Measurements from ENCODE around the gene SYTL2. TPM values are rescaled to one million over a fixed set of nuclear protein-coding genes. Genes with fewer than 3 reads are reported as not detected.

SYTL2 gene
- polyA plus RNA-seq, 1 of the 3 experiments (the other 2 are of a cell fraction) = 36.0 TPM

DNA sequence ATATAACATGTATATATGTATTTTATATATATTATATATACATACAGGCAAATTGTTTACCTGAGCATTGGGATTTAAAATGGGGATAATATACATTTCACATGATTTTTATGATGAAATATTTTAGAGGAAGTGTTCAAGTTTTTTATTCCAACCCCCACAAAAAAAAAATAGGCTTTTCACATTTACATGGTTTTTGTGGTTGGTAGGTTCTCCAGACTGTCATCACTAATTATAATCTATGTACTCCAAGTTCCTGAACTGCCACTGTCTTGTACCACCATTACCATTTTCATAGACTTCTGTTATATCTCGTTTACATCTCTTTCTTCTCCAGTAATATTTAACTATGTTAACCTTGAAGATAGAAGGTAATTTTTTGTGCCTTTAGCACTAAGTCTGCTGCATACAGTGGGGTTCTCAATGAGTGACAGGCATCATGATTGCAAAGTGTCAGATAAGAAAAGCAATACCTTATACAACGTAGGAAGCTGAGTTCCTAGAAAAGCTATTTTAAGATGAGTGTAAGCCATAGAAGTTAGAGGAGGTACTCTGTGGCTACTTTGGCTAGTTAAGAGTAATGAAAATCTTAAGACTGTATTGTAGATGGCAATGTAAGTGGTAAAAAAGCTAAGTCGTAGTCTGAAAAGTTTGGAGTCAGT lies 158.0 kb downstream of the SYTL2 start:
- Histone ChIP-seq H3K27ac (ENCODE audit: low read depth in 2 of 2, low read length in 1 of 2) (no peak overlapping the region), H3K36me3 (replicated peaks in 1 of 2; ENCODE audit: control insufficient read depth in 1 of 2, insufficient read depth in 2 of 2, low read length in 1 of 2) (peaks cover 42 to 56% of the 10 kb centered on the region in 2 experiments), H3K4me2 (no peak overlapping the region), H3K27me3 (ENCODE audit: insufficient read depth) (no peaks in the 10 kb centered on the region), H2AFZ (ENCODE audit: low read depth) (no peak overlapping the region), H3K9ac (no peak overlapping the region), H3K9me3 (no peaks in the 10 kb centered on the region), H4K20me1 (ENCODE audit: insufficient read depth) (peaks cover 17% of the 10 kb centered on the region; the same call in 1 of the 2 replicates), H3K79me2 (ENCODE audit: insufficient read depth) (peaks cover 63% of the 10 kb centered on the region), H3F3A (replicated peaks; ENCODE audit: insufficient read depth) (peaks cover 24% of the 10 kb centered on the region), H3K9me2 (no peaks in the 10 kb centered on the region), H3K4me1 (ENCODE audit: control insufficient read depth in 1 of 2, insufficient read depth in 2 of 2, low read depth in 1 of 2, low read length in 1 of 2) (peaks cover 3 to 13% of the 10 kb centered on the region in 2 experiments; a peak in 3 of 4 replicates), H3K4me3 (ENCODE audit: low read depth in 2 of 2, low read length in 1 of 2) (no peak overlapping the region)
- WGBS (ENCODE audit: low lambda C conversion rate) = 93% methylated on average over 3 of the region's 3 CpGs
- ChIA-PET CTCF (interaction anchor here (1.2 kb wide), 1 partner anchor 9 kb away, joined by 4 read pairs; no protein-coding TSS in a partner anchor), POLR2A (interaction anchor here (1.5 kb wide), 1 partner anchor 11 kb away, joined by 4 read pairs; no protein-coding TSS in a partner anchor)
- DNase-seq = no peak
- TF ChIP-seq, protein P1, sequence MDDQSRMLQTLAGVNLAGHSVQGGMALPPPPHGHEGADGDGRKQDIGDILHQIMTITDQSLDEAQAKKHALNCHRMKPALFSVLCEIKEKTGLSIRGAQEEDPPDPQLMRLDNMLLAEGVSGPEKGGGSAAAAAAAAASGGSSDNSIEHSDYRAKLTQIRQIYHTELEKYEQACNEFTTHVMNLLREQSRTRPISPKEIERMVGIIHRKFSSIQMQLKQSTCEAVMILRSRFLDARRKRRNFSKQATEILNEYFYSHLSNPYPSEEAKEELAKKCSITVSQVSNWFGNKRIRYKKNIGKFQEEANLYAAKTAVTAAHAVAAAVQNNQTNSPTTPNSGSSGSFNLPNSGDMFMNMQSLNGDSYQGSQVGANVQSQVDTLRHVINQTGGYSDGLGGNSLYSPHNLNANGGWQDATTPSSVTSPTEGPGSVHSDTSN (IDR thresholded peaks at IDR 0.05) = 0 out of 2 replicates have a peak, but pooled peaks have one; percentile 6
- TF ChIP-seq FOSL2 (IDR thresholded peaks at IDR 0.05; ENCODE audit: borderline replicate concordance, low read depth) = no peak

DNA sequence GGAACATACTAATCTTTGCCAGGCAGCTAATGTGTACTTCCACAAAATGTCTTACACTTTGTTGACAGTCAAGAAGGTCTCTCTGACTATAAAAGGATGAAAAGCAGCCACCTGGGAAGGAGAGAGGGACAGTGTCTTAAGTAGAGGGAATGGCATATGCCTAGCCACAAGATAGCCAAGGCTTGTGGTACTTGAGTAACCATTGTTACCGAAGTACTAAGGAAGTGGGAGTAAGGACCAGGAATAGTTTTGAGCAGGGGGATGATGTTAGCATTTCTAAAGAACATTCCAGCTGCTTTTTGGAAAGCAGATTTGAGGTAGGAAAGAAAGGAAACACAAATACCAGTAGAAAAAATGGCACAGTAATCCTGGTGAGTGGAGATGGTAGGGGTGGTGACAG lies 159.8 kb downstream of the SYTL2 start:
- DNase-seq = no peak
- Histone ChIP-seq H3K27me3 (ENCODE audit: insufficient read depth) (no peaks in the 10 kb centered on the region), H4K20me1 (ENCODE audit: insufficient read depth) (0 out of 2 replicates have a peak, but pooled peaks cover under 1% of the 10 kb centered on the region), H3K9me3 (no peaks in the 10 kb centered on the region), H3K9me2 (no peaks in the 10 kb centered on the region), H3K79me2 (ENCODE audit: insufficient read depth) (peaks cover 47% of the 10 kb centered on the region), H3F3A (replicated peaks; ENCODE audit: insufficient read depth) (peaks cover 24% of the 10 kb centered on the region), H3K4me2 (no peak overlapping the region), H2AFZ (ENCODE audit: low read depth) (no peak overlapping the region), H3K4me3 (ENCODE audit: low read depth in 2 of 2, low read length in 1 of 2) (no peak overlapping the region), H3K9ac (no peak overlapping the region), H3K27ac (ENCODE audit: low read depth in 2 of 2, low read length in 1 of 2) (no peak overlapping the region), H3K4me1 (ENCODE audit: control insufficient read depth in 1 of 2, insufficient read depth in 2 of 2, low read depth in 1 of 2, low read length in 1 of 2) (peaks cover 7 to 17% of the 10 kb centered on the region in 2 experiments; a peak in 3 of 4 replicates), H3K36me3 (replicated peaks in 1 of 2; ENCODE audit: control insufficient read depth in 1 of 2, insufficient read depth in 2 of 2, low read length in 1 of 2) (peaks cover 24 to 38% of the 10 kb centered on the region in 2 experiments)
- POLR2A ChIA-PET = no interaction called here
- no peak for TF ChIP-seq ELF1 (IDR thresholded peaks at IDR 0.05)
- no peak for TF ChIP-seq NFIC (IDR thresholded peaks at IDR 0.05; ENCODE audit: borderline replicate concordance)
- TF ChIP-seq JUND (IDR thresholded peaks at IDR 0.05) = no peak
- TF ChIP-seq, protein P2, sequence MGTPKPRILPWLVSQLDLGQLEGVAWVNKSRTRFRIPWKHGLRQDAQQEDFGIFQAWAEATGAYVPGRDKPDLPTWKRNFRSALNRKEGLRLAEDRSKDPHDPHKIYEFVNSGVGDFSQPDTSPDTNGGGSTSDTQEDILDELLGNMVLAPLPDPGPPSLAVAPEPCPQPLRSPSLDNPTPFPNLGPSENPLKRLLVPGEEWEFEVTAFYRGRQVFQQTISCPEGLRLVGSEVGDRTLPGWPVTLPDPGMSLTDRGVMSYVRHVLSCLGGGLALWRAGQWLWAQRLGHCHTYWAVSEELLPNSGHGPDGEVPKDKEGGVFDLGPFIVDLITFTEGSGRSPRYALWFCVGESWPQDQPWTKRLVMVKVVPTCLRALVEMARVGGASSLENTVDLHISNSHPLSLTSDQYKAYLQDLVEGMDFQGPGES (IDR thresholded peaks at IDR 0.05; ENCODE audit: low read depth, low read length) = no peak
- TF ChIP-seq, protein P3, sequence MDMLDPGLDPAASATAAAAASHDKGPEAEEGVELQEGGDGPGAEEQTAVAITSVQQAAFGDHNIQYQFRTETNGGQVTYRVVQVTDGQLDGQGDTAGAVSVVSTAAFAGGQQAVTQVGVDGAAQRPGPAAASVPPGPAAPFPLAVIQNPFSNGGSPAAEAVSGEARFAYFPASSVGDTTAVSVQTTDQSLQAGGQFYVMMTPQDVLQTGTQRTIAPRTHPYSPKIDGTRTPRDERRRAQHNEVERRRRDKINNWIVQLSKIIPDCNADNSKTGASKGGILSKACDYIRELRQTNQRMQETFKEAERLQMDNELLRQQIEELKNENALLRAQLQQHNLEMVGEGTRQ (IDR thresholded peaks at IDR 0.05; ENCODE audit: borderline replicate concordance, low read depth, low read length) = no peak
- TF ChIP-seq TEAD4 (IDR thresholded peaks at IDR 0.05; ENCODE audit: borderline replicate concordance, insufficient read depth) = no peak
- TF ChIP-seq, protein P4, sequence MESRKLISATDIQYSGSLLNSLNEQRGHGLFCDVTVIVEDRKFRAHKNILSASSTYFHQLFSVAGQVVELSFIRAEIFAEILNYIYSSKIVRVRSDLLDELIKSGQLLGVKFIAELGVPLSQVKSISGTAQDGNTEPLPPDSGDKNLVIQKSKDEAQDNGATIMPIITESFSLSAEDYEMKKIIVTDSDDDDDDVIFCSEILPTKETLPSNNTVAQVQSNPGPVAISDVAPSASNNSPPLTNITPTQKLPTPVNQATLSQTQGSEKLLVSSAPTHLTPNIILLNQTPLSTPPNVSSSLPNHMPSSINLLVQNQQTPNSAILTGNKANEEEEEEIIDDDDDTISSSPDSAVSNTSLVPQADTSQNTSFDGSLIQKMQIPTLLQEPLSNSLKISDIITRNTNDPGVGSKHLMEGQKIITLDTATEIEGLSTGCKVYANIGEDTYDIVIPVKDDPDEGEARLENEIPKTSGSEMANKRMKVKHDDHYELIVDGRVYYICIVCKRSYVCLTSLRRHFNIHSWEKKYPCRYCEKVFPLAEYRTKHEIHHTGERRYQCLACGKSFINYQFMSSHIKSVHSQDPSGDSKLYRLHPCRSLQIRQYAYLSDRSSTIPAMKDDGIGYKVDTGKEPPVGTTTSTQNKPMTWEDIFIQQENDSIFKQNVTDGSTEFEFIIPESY (IDR thresholded peaks at IDR 0.05; ENCODE audit: borderline replicate concordance, low read depth) = no peak
- no peak for TF ChIP-seq RAD21 (IDR thresholded peaks at IDR 0.05; ENCODE audit: low read length)
- TF ChIP-seq RFX5 (IDR thresholded peaks at IDR 0.05; ENCODE audit: low read length) = no peak
- no peak for TF ChIP-seq FOSL2 (IDR thresholded peaks at IDR 0.05; ENCODE audit: borderline replicate concordance, low read depth)
- no peak for TF ChIP-seq TCF12 (IDR thresholded peaks at IDR 0.05)
- no peak for TF ChIP-seq NRF1 (IDR thresholded peaks at IDR 0.05; ENCODE audit: low read depth, low read length)
- TF ChIP-seq, protein P5, sequence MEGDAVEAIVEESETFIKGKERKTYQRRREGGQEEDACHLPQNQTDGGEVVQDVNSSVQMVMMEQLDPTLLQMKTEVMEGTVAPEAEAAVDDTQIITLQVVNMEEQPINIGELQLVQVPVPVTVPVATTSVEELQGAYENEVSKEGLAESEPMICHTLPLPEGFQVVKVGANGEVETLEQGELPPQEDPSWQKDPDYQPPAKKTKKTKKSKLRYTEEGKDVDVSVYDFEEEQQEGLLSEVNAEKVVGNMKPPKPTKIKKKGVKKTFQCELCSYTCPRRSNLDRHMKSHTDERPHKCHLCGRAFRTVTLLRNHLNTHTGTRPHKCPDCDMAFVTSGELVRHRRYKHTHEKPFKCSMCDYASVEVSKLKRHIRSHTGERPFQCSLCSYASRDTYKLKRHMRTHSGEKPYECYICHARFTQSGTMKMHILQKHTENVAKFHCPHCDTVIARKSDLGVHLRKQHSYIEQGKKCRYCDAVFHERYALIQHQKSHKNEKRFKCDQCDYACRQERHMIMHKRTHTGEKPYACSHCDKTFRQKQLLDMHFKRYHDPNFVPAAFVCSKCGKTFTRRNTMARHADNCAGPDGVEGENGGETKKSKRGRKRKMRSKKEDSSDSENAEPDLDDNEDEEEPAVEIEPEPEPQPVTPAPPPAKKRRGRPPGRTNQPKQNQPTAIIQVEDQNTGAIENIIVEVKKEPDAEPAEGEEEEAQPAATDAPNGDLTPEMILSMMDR (IDR thresholded peaks at IDR 0.05) = no peak
- TF ChIP-seq, protein P1 (IDR thresholded peaks at IDR 0.05) = no peak
- no peak for TF ChIP-seq YY1 (IDR thresholded peaks at IDR 0.05; ENCODE audit: low read depth)
- CTCF ChIA-PET = interaction anchor here (3.3 kb wide), 1 partner anchor 13 kb away, joined by 15 read pairs; the partner anchor contains the start of gene CREBZF
- WGBS (ENCODE audit: low lambda C conversion rate) = 95% methylated on average over 1 of the region's 1 CpG

All from SK-N-SH (cell line).